Activated CD4-positive, alpha-beta T cell treated with anti-CD3 and anti-CD28 coated beads, Interleukin-2, amount 50 U/mL, for 48 hours (primary cell): ENCODE results near the gene KCNA3.

Experiments
- DNase-seq, 2 experiments: peaks; one replicate each; pipeline ENCODE4 v3.0.0-alpha.2; 2020

The KCNA3 gene

DNA sequence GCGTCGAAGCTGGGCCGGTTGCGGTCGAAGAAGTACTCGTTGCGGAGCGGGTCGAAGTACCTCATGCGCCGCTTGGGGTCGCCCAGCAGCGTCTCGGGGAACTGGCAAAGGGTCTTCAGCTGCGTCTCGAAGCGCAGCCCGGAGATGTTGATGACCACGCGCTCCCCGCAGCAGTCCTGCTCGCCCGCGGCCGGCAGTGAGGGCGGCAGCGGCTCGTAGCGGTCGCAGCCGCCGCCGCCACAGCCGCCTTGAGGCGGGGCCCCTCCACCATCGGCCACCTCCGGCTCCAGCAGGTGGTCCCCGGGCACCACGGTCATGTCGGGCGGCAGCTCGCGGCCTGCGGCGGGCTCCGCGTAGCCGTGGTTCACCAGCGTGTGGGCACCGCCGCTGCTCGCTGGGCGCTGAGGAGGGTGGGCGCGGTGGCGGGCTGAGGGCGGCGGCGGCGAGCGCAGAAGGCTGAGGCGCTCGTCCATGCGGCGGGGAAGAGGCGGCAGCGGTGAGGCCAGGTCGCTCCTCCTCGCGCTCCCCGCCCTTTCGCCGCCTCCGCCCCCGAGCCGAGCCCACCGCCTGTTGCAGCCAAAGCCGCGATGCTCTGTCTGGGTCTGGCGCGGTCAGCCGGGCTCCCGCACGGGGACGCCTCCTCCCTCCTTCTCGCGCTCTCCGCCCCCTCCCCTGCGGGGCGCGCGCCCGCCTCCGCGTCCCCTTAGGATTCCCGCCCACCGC lies at the start of gene KCNA3:
Gene KCNA3 (minus strand): TSS at position 604 of the 723 bp plus-strand sequence. CDS start 131 bp downstream, at position 473.
- peak; percentile 64 to 66 for DNase-seq

DNA sequence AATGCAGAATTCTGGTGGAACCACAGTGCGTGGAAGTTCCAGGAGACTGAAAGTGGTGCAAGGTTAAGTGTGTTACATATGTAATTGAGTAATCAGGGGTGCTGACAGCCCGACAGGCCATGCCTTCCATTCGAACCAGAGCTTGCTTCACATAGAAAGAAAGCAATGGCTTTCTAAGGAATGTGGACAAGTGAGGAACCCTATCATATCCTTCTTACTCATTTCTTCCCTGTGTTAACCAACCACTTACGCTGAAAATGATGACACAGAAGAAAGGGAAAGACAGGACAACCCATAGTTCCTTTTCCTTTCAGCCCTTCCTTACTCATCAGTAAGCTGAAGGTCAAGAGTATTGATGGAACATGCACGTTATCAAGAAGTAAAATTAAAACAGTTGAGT lies 48.1 kb upstream of the KCNA3 start:
- DNase-seq: no peak

DNA sequence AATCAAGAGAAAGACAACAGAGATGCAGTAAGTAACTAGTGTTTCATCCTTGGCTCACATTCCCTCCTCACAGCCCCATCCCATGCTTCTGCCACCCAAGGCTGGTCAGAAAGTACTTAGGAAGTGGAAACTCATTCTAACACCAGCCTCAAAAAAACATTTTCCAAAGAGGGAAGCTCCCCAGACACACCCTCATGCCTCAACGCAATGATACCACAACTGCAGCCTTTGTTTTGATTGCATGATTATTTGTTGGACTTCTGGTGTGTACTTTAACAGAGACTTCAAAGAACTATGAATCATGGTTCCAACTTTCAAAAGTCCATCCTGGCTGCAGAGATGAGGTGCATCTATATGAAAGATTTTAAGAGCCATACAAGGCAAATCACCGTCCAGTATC lies 45.2 kb upstream of the KCNA3 start:
- DNase-seq: no peak

DNA sequence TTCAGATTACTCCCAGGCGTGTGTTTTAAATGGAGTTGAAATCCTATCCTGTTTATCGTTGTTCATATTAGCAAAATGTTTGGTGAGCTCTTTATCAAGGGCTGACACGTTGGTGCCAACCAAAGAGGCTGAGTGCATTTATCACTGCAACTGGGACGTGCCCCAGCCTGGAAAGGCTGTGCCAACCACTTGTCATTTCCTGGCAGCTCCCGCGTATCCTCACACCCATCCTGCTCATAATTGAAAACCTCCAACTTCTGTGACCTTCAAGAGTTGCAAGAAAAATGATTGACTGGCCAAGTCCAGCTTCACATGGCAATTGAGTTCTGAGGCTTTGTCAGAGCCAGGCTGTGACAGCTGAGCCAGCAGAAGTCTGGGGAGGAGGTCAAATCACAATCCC lies 43.7 kb upstream of the KCNA3 start:
- no peak for DNase-seq

DNA sequence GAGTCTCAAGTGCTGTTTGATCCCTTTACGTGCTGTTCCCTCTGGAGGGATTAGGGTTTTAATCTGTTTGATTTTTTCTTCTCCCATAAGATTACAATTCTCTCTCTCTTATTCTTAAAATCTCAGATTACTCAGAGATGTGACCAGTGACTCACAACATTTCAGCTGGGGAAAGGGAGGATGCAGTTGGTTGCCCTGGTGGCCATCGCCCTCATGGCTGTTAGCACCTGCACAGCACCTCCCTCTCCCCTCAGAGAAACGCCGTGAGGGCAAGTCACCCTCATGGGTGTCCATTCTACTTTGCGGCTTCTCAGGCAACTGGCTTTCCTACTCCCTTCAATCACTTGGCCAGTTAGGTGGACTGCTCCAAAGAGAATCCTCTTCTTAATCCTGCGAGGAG lies 42.4 kb upstream of the KCNA3 start:
- DNase-seq: no peak

DNA sequence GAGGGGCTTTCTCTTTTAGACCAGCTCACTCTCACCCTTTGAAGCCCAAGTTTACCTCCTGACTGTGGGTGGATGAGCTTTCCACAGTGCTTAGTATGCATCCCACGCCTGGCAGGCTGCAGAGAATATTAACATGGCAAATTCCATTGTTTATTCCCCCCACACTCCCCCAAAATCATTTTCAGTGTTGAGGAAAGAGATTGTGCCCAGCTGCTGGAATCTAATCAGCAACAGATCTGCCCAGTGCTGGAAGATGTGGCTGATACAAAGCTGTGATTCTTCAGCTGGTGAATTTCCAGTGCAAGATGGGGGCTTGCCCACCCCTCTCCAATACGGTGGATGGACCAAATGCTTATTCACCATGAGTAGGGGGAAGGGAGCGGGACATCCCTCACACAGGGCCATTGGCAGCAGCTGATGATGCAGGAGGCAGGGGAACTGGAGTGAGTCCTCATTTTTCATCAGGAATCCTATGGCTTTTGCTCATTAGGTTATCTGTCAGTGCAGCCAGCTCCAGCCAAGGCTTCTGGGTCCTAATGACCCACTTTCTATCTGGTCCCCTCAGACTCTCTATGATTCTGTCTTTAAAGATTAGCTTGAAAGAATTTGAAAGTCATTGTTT lies 39.7 kb upstream of the KCNA3 start:
- DNase-seq: no peak

DNA sequence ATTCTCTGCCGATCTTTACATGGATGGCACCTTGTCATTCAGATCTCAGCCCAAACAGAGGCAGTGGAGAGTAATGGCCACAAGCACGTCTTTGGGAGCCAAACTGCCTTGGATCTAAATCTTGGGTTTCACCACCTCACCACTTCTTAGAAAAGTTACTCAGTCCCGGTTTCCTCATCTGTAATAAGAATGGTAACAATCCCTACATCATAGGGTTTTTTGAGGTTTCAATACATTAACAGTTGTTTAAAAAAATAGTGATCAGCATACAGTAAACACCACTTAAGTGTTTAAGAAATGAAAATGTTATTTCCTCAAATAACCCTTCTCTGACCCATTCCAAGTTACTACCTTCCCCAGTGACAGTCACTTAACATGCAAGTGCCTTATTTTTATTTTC lies 38.5 kb upstream of the KCNA3 start:
- no peak for DNase-seq

DNA sequence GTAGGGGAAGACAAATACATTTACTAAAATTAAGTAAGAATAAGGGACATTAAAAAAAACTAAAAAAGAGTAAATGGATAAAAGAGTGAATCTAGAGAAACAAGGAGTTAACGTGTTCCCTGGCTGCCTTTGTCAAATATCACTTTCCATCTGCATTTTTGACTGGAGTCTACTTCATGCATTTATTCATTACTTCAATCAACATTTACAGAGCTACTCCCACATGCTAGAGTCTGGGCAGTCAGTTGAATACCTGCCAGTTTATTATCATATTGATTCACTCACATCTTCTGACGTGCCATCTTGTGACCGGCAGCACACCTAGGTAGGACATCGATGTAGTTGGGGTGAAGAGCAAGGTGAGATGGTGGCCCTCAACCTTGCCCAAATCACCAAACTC lies 35.6 kb upstream of the KCNA3 start:
- DNase-seq: no peak

DNA sequence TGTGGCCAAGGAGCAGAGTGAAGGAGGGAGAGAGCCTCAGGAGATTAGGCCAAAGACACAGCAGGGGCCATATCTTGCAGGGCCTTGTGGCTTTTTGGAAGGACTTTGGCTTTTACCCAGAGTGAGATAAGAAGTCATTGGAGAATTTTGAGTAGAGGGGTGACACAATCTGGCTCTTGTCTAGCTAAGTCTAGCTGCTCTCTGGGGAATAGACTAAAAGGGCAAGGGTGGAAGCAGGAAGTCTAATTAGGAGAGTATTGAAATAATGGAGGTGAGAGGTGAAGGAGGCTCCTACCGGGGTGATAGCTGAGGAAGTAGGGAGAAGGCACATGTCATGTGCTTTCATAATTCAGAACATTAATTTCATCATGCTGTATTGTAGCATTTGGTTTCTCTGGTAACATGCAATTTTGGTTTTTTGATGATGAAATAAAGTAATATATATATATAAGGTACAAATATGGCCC lies 34.3 kb upstream of the KCNA3 start:
- no peak for DNase-seq

DNA sequence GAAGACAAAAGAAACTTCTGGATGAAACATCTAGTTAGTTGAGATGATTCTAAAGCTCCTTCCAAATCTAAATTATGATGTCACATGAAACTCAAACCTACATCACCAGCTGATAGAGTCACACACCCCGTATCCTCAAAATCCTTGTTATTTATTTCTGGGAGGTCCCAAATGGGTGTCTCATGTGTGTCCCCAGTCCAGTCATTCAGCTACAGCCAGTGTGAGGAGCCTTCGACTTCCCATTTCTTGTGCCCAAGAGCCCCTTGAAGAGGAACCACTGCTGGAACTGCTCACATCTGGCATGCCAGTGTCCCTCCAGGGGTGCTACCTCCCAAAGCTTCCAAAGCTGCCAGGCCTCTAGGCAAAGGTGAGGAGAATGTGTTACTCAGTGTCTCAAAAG lies 32.5 kb upstream of the KCNA3 start:
- DNase-seq: no peak

DNA sequence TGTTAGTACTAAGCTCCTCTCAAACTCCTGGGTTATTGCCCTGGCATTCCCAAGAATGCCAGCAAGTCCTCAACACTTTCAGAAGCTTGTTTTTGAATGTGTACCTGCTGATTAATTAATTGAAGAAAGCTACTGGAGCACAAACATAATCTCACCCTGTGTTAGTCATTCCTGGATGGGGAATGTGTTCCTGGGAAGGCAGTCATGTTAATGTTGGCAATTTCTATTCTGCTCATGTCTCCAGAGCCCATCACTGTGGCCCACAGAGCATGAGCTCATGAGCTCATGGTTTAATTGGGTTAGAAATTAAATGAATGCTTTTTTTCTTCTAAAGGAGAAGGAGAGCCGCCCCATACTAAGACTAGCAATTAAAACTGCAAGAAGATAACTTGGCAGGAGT lies 31.9 kb upstream of the KCNA3 start:
- DNase-seq: no peak

DNA sequence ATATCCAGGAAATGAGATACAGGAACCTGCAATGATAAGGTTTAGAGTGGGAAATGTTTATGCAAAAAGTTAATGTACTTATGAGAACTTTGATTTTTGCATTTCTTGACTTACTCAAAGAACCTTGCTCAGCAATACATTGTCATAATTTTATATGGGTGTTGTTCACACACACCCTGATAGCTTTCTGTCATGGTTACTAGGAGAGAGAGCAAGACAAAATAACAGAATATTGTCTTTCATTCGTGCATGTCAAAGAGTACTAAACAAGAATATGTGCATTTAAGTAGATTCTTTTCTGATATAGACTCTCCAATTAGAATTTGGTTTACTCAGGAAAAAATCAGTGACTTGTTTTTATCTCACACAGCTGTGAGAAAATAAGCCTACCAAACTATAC lies 27.5 kb upstream of the KCNA3 start:
- DNase-seq: no peak

DNA sequence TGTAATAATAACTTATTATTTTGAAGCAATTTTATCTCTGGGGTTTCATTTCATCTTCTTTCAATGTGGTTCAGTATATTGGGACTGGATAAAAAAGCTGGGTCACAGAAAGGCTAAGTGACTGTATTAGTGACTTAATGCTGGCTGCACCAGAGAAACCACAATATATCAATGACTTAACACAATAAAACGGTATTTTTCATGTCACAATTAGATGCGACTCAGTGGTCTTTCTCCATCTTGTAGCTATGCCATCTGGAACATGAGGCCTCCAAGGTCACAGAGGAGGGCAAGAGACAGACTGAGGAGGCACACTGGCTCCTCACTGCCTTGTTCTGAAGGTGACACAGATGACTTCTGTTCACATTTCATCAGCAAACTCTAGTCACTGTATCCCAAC lies 26.0 kb upstream of the KCNA3 start:
- no peak for DNase-seq

DNA sequence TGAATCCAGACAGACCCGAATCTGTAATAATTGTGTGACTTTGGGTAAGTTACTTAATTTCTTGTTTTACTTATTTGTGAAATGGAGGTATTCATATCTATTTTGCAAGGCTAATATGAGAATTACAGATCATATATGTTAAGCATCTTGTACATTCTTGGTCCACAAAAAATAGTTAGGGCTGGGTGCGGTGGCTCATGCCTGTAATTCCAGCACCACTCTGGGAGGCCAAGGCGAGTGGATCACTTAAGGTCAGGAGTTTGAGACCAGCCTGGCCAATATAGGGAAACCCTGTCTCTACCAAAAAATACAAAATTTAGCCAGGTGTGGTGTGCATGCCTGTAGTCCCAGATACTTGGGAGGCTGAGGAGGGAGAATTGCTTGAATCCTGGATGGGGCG lies 22.9 kb upstream of the KCNA3 start:
- DNase-seq: no peak

DNA sequence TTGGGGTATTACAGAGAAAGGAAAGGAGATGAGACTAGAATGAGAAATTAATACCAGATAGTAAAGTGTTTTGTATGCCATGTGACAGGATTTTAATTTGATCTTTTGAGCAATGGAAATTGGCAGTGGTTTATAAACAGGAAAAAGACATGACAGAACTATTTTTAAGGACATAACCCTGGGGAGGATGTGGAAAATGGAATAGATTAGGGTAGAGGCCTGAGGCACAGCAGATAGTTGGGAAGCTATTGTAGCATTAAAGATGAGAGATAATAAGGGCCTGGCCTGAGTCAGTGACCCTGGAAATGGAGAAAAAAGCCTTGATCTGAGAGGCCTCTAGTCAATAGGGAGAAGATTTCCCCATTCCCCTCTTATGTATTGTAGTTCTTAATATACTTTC lies 22.1 kb upstream of the KCNA3 start:
- no peak for DNase-seq

DNA sequence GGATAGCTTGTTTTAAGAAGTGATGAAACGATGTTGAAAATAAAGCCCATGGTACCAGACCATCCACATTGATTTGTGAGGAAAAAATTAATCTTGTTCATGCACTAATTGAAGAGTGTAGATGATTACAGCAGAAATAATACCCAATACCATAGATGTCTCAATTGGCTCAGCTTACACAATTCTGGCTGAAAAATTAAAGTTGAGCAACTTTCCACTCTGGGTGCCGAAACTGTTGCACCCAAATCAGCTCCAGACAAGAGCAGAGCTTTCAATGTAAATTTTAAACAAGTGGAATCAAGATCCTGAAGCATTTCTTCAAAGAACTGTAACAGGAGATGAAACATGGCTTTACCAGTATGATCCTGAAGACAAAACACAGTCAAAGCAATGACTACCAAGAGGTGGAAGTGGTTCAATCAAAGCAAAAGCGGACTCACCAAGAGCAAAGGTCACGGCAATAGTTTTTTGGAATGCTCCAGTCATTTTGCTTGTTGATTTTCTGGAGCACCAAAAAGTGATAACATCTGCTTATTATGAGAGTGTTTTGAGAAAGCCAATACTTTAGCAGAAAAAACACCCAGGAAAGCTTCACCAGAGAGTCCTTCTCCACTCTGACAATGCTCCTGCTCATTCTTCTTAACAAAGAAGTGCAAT lies 16.1 kb upstream of the KCNA3 start:
- no peak for DNase-seq

DNA sequence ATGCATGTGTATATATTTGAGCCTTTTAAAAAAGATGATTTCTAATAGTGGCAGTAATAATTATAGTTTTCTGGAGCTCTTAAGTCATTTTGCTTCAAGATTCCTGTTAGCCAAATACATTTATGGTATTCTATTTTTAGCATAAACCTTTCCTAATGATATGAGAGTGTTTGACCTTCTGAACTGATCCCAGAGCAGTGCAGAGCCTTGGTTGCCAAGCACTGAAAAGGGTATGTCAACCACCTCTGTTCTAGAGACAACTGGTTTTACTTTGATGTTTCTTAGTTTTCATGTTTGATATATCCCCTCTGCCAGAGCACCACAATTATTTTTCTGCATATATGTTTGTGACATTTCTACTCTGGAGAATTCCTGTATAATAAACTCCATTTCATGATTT lies 15.1 kb upstream of the KCNA3 start:
- DNase-seq: no peak

DNA sequence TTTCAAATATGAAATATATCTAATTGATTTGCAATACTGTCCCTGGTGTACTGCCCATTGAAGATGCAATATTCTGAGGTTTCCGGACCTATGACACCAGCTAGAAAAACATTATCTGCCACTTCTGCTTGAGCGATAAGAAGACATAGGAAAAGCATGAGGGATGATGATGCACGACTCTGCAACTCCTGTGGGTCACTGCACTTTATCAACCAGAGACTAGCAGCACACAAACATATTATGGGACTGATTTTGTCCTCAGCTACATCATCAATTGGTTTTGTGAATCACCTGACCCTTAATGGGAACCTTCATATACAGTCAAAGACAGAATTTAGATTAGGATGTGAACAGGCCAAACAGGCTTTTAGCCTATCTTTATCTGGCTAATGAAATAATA lies 13.8 kb upstream of the KCNA3 start:
- no peak for DNase-seq

DNA sequence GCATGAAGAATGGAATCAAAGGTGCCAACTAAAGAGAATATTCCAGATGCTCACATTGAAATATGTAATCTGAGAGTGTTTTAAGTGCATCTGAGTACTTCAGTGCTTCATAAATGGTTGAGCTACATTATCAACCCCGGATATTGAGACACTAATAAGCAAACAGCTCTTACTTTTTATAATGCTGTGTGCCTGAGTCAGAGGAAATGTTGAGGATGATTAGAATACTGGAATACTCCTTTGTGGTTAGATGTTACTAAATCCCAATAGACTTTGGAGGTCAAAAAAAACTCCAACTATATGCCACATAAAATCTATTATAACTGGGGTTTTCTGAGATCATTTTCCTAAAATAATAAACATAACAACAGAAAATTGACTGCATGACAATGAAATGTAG lies 12.5 kb upstream of the KCNA3 start:
- no peak for DNase-seq

DNA sequence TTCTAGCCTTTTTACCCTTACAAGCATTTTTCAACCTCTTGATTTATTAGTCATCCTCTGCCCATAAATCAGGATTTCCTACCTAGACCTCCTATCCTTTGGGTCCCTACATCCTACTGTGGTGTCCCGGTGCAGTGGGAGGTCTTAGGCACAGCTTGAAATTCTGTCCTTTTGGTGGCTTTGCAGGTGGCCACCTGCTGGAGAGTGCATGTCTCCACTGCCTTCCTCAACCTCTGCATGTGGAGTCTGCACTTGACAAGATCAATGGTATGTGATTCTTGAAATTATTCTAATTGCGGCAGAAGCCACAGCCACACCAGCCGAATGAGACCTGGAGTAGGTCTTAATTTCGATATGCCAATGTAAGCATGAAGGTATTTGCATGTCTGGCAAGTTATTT lies 11.4 kb upstream of the KCNA3 start:
- DNase-seq: peak in 1 of 2 experiments; percentile 6

DNA sequence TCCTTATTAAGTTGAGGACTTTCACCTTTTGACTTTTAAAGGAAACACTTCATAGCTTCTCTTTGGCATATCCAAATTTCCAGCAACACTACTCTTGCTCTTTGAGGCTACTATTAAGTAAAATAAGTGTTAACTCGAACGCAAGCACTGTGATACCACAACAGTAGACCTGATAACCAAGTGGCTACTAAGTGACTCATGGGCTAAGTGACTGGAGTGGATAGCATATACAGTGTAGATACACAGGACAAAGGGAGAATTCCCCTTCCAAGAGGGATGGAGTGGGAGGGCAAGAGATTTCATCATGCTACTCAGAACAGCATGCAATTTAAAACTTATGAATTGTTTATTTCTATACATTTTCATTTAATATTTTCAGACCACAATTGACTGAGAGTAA lies 9.8 kb upstream of the KCNA3 start:
- no peak for DNase-seq

DNA sequence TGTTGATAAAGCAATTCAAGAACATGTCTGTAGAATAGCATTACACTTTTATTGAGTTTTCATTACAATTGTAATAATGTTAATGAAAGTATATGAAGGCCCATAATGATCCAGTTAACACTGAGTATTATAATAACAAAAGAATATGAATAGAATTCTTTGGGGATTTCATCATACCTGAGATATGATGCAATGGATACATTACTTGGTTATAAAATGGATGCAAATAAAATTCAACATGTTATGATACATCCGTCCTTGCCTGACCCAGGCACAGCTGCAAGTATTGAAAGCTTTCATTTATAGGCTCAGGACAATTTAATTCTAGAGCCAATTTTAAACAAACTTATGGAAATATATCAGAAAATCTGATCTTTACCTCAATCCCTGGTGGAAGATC lies 8.2 kb upstream of the KCNA3 start:
- DNase-seq: no peak

DNA sequence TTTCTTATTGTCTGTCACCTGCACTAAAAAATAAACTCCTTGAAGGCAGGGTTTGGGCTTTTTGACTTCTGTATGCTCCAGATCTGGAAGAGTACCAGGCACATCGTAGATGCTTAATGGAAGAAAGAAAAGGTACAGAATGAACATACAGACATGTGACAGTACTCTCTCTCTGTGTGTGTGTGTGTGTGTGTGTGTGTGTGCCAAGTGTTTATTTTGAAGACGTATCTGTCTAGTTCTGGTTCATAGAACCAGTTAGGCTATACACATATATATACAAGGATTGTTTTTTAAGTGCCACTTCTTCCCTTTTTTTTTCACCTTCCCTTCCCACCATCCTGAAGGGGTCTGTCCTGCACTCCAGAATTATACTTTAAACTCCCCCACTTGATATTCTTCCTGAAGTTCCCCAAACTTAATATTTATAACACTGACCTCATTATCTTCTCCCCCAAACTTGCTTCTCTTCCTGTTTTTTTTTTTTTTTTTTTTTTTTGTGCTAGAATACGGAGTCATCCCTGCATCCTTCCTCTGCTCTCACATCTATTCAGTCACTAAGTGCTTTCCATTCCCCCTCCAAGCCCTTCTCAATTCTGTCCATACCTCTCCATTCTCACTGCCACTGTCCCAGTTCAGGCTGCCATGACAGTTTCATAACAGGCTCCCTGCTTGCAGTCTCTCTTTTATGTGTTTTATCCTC lies 5.4 kb upstream of the KCNA3 start:
- DNase-seq: no peak

DNA sequence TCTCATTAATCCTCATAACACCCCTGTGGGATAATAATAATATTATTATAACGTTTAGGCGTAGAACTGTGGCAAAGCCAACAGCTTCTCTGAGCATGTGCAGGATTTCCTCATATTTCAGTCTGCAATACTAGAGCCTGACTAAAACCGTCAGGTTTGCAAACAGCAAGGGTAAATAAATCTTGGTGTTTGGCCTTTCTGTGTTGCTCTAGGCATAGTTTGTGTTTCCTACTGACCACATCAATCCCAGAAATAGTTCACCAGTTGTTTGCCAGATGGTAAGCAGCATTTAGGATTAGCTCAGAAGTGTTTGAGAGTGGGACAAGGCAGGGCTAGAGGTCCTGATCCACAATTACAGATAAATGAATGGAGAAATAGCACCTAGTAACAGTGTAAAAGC lies 2.8 kb upstream of the KCNA3 start:
- no peak for DNase-seq
